Immature natural killer cell (primary cell): ENCODE results near the gene PLRG1. TPM values are rescaled to one million over a fixed set of nuclear protein-coding genes. Genes with fewer than 3 reads are reported as not detected.

Source experiments
- DNase-seq, 3 donors: peaks; one replicate each; pipeline ENCODE4 v3.0.0; 2022; ENCODE audit warnings: mixed read lengths in 1 of 3
- H3K27ac Mint-ChIP-seq, 6 donors: one replicate each; pipeline ENCODE4 v1.8.0; 2020; ENCODE audit warnings: mixed read lengths in 6 of 6, mild to moderate bottlenecking in 5 of 6, inconsistent platforms in 4 of 6, moderate library complexity in 3 of 6
- H3K27me3 Mint-ChIP-seq, 3 donors: one replicate each; pipeline ENCODE4 v1.8.0; 2020 to 2021; ENCODE audit warnings: low read depth in 3 of 3, mild to moderate bottlenecking in 3 of 3, mixed read lengths in 3 of 3, moderate library complexity in 3 of 3, inconsistent platforms in 1 of 3
- H3K36me3 Mint-ChIP-seq, 3 donors: one replicate each; pipeline ENCODE4 v1.8.0; 2020; ENCODE audit warnings: mixed read lengths in 3 of 3, inconsistent platforms in 2 of 3, mild to moderate bottlenecking in 2 of 3
- H3K4me1 Mint-ChIP-seq, 2 donors: one replicate each; pipeline ENCODE4 v1.8.0; 2020; ENCODE audit warnings: inconsistent platforms in 2 of 2, mild to moderate bottlenecking in 2 of 2, mixed read lengths in 2 of 2, moderate library complexity in 1 of 2
- H3K4me3 Mint-ChIP-seq, 5 donors: one replicate each; pipeline ENCODE4 v1.8.0; 2020; ENCODE audit warnings: mild to moderate bottlenecking in 5 of 5, mixed read lengths in 5 of 5, inconsistent platforms in 3 of 5, moderate library complexity in 3 of 5
- H3K9me3 Mint-ChIP-seq, 6 donors: one replicate each; pipeline ENCODE4 v1.8.0; 2020; ENCODE audit warnings: mild to moderate bottlenecking in 6 of 6, mixed read lengths in 6 of 6, inconsistent platforms in 4 of 6, moderate library complexity in 3 of 6
- polyA plus RNA-seq, 3 donors: library from polyadenylated mRNA; unstranded; fragments of 300-500 nt; fragmentation: Illumina TruSeq; gene quantifications; one replicate each; pipeline ENCODE4 v1.2.3, GENCODE V29; 2021

The PLRG1 gene
- polyA plus RNA-seq, 3 donors from 2014 or later = 54.4 to 71.2 (median 68.7) TPM

DNA sequence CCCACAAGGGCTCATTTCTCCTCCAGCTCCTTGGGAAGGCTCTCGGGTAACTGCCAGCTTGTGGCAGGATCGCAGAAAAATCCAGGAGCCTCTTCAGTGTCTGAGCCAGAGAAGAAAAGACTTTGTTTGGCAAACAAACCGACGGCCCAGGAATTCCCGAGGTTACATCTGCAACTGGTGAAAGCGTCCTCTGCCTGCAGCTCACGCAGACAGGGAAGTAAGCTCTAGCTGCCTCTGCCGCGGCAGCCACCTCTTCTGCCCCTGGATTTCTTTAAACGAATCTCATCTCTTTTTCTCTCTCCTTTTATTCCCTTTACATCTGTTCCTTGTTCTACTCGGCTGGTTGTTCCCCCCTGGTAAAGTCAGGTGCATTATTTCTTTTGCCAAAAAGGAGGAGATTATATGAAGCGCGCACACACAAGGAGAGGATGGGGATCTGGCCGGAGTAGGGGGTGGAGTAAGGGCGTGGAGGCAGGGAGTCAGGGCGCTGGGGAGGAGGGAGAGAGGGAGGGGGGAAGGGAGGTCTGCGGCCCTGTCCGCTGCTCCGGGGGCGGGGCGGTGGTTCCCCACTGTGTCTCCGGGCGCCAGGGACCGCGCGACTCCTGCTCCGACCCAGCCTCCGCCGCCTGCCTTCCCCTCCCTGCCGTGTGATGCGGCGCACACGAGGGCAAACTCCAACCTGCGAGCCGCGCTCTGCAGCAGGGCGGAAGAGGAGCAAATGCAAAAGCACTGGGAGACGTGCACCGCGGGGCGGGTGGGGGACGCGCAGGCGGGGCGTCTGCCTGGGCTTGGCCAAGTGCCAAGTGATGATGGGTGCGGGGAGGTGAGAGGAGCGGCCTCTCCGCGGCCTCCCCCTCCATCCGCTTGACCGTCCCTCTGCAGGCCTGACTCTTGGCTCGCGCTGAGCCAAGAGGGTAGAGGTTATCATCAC, 58.6 kb downstream of the PLRG1 start, which contains the start of gene DCHS2:
Gene DCHS2 (minus strand): TSS at position 459 of the 931 bp plus-strand sequence. CDS start 444 bp downstream, at position 15.
- Mint-ChIP-seq H3K27me3 (peaks cover 4 to 16% (median 16%) of the 10 kb centered on the region in 3 donors), H3K27ac (no peak within 1 kb of the TSS), H3K4me1 (peaks cover 0 to 14% of the 10 kb centered on the region in 2 donors), H3K9me3 (peaks cover 0 to 4% (median 0%) of the 10 kb centered on the region in 6 donors), H3K4me3 (peak within 1 kb of the TSS; percentile 12 to 48 (median 27)), H3K36me3 (no peaks in the 10 kb centered on the region)
- DNase-seq = no peak

GRCh38 chr4:154490583-154491340, 59.4 kb downstream of the PLRG1 start:
- H3K4me1 Mint-ChIP-seq = peaks cover 0 to 14% of the 10 kb centered on the region in 2 donors
- H3K27me3 Mint-ChIP-seq = peaks cover 4 to 16% (median 16%) of the 10 kb centered on the region in 3 donors
- H3K4me3 Mint-ChIP-seq = peak overlapping the region in 3 of 5 donors; percentile 27 to 48 (median 48)
- no peak overlapping the region for H3K27ac Mint-ChIP-seq
- DNase-seq = no peak
- no peaks in the 10 kb centered on the region for H3K36me3 Mint-ChIP-seq
- peaks cover 0 to 4% (median 0%) of the 10 kb centered on the region in 6 donors for H3K9me3 Mint-ChIP-seq

DNA sequence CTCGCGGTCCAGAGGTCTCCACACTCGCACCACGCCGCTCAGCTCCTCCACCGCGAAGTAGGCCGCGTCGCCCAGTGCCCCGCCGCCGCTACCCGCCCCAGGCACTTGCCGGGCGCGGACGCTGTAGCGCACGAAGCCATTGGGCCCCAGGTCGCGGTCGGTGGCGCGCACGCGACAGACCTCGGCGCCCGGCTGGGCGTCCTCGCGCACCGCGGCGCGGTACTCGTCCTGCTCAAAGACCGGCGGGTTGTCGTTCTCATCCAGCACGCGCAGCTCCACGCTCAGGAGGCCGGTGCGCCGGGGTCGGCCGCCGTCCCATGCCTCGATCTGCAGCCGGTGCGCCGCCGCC, 60.0 kb downstream of the PLRG1 start:
- H3K36me3 Mint-ChIP-seq = no peaks in the 10 kb centered on the region
- H3K4me1 Mint-ChIP-seq = peaks cover 0 to 14% of the 10 kb centered on the region in 2 donors
- H3K4me3 Mint-ChIP-seq = no peak overlapping the region
- DNase-seq = no peak
- H3K9me3 Mint-ChIP-seq = peaks cover 0 to 4% (median 0%) of the 10 kb centered on the region in 6 donors
- no peak overlapping the region for H3K27ac Mint-ChIP-seq
- H3K27me3 Mint-ChIP-seq = peaks cover 4 to 16% (median 14%) of the 10 kb centered on the region in 3 donors

GRCh38 chr4:154489558-154490233, 60.5 kb downstream of the PLRG1 start:
- Mint-ChIP-seq H3K4me3 (no peak overlapping the region), H3K27me3 (peaks cover 4 to 16% (median 12%) of the 10 kb centered on the region in 3 donors), H3K9me3 (peaks cover 0 to 4% (median 0%) of the 10 kb centered on the region in 6 donors)

GRCh38 chr4:154487145-154487544, 63.1 kb downstream of the PLRG1 start:
- H3K9me3 Mint-ChIP-seq = peaks cover 0 to 4% (median 0%) of the 10 kb centered on the region in 6 donors
- peaks cover 4 to 8% (median 7%) of the 10 kb centered on the region in 3 donors for H3K27me3 Mint-ChIP-seq
- no peaks in the 10 kb centered on the region for H3K36me3 Mint-ChIP-seq
- no peak overlapping the region for H3K27ac Mint-ChIP-seq
- DNase-seq = no peak
- H3K4me3 Mint-ChIP-seq = no peak overlapping the region
- peaks cover 0 to 7% of the 10 kb centered on the region in 2 donors for H3K4me1 Mint-ChIP-seq

More at GRCh38 chr4:154489558-154490233, 60.5 kb downstream of the PLRG1 start:
- Mint-ChIP-seq H3K27ac (no peak overlapping the region), H3K36me3 (no peaks in the 10 kb centered on the region), H3K4me1 (peaks cover 0 to 14% of the 10 kb centered on the region in 2 donors)
- DNase-seq = no peak

- Mint-ChIP-seq H3K4me3 (no peak overlapping the region), H3K27ac (no peak overlapping the region), H3K4me1 (no peaks in the 10 kb centered on the region), H3K9me3 (peaks cover 0 to 4% (median 0%) of the 10 kb centered on the region in 6 donors), H3K36me3 (no peaks in the 10 kb centered on the region), H3K27me3 (peaks cover 0 to 5% (median 2%) of the 10 kb centered on the region in 3 donors)
- DNase-seq = no peak
Observed at GRCh38 chr4:154485127-154485773, 65.0 kb downstream of the PLRG1 start.

Other genes with a start within 250 kb of the PLRG1 start
- not detected for gene DCHS2, start 58.6 kb downstream of the PLRG1 start, polyA plus RNA-seq
- not detected for gene FGB, start 12.6 kb upstream of the PLRG1 start, polyA plus RNA-seq
- not detected for gene FGA, start 40.3 kb upstream of the PLRG1 start, polyA plus RNA-seq
- not detected for gene FGG, start 62.3 kb upstream of the PLRG1 start, polyA plus RNA-seq
- not detected for gene LRAT, start 193.6 kb upstream of the PLRG1 start, polyA plus RNA-seq
- gene RBM46, start 230.9 kb upstream of the PLRG1 start, polyA plus RNA-seq = not detected